HG03520 (cell line): ENCODE measurements around the gene HBG2.
"Not testable (repeated sequence)": the region's sequence is repeated elsewhere in the genome, so short reads cannot be mapped to it uniquely, and the experiment has no call there.

ENCODE experiments used
- ATAC-seq: cut with Tn5 transposase; IDR thresholded peaks from one replicate; pipeline ENCODE4 v1.9.1; 2021; ENCODE audit warnings: mild to moderate bottlenecking, moderate library complexity; ENCODE audit not compliant: unreplicated experiment

Gene HBG2

GRCh38 chr11:5282628-5283027 is 28.0 kb upstream of the HBG2 start:
- ATAC-seq = no peak

GRCh38 chr11:5281596-5281995 is 27.0 kb upstream of the HBG2 start:
- ATAC-seq = no peak

- ATAC-seq = peak; percentile 96
These were observed 26.1 kb upstream of the HBG2 start for GRCh38 chr11:5280582-5281102.

GRCh38 chr11:5279471-5280090 is 25.0 kb upstream of the HBG2 start:
- ATAC-seq = no peak

GRCh38 chr11:5277807-5278382 is 23.3 kb upstream of the HBG2 start:
- ATAC-seq = no peak

GRCh38 chr11:5276697-5277096 is 22.1 kb upstream of the HBG2 start:
- no peak for ATAC-seq

GRCh38 chr11:5275369-5276110 is 21.0 kb upstream of the HBG2 start:
- no peak for ATAC-seq

GRCh38 chr11:5274395-5274794 is 19.8 kb upstream of the HBG2 start:
- ATAC-seq = no peak

- ATAC-seq = no peak
These were observed 17.9 kb upstream of the HBG2 start for GRCh38 chr11:5272395-5273017.

GRCh38 chr11:5269715-5270147 is 15.2 kb upstream of the HBG2 start, which contains the start of gene HBE1:
Gene HBE1, minus strand, starts transcription at chr11:5269945. Its CDS starts 55 bp downstream, at chr11:5269890.
- no peak for ATAC-seq

GRCh38 chr11:5267033-5267563 is 12.5 kb upstream of the HBG2 start:
- no peak for ATAC-seq

- ATAC-seq = no peak
These were observed 12.0 kb upstream of the HBG2 start for GRCh38 chr11:5266609-5267008.

GRCh38 chr11:5265832-5266231 is 11.3 kb upstream of the HBG2 start:
- ATAC-seq = no peak

GRCh38 chr11:5258543-5259262 is 4.1 kb upstream of the HBG2 start:
- no peak for ATAC-seq

- no peak for ATAC-seq
These were observed 2.7 kb upstream of the HBG2 start for GRCh38 chr11:5257296-5257695.

GRCh38 chr11:5254023-5254422 is 558 bp downstream of the HBG2 start:
- ATAC-seq = not testable (repeated sequence)

- not testable (repeated sequence) for ATAC-seq
These were observed 1.1 kb downstream of the HBG2 start for GRCh38 chr11:5253440-5253839.

- ATAC-seq = no peak
These were observed 1.7 kb downstream of the HBG2 start for GRCh38 chr11:5252919-5253265.

GRCh38 chr11:5252192-5252918 is 2.2 kb downstream of the HBG2 start:
- ATAC-seq = no peak

GRCh38 chr11:5251746-5252145 is 2.8 kb downstream of the HBG2 start:
- no peak for ATAC-seq
